Embryonic facial prominence (tissue), 1 donor: ENCODE data around the gene XPO1.
"Not testable (repeated sequence)": the region's sequence is repeated elsewhere in the genome, so short reads cannot be mapped to it uniquely, and the experiment has no call there.

Experiments
- DNase-seq: peaks from one replicate; pipeline ENCODE4 v3.0.0-alpha.2; 2016; ENCODE audit errors: extremely low spot score

XPO1 gene

GRCh38 chr2:61465045-61465444 is 73.1 kb downstream of the XPO1 start:
- DNase-seq: no peak

GRCh38 chr2:61463769-61464475 is 74.2 kb downstream of the XPO1 start:
- DNase-seq: no peak

GRCh38 chr2:61461404-61461803 is 76.8 kb downstream of the XPO1 start:
- DNase-seq: no peak

GRCh38 chr2:61460163-61460562 is 78.0 kb downstream of the XPO1 start:
- DNase-seq: no peak

- DNase-seq: no peak
Measured at GRCh38 chr2:61456746-61457420, 81.3 kb downstream of the XPO1 start.

GRCh38 chr2:61456070-61456745 is 81.9 kb downstream of the XPO1 start:
- DNase-seq: no peak

- not testable (repeated sequence) for DNase-seq
Measured at GRCh38 chr2:61454972-61455371, 83.2 kb downstream of the XPO1 start.

- DNase-seq: no peak
Measured at GRCh38 chr2:61454383-61454782, 83.8 kb downstream of the XPO1 start.

GRCh38 chr2:61452392-61452791 is 85.8 kb downstream of the XPO1 start:
- DNase-seq: no peak

- no peak for DNase-seq
Measured at GRCh38 chr2:61451178-61451577, 87.0 kb downstream of the XPO1 start.

- no peak for DNase-seq
Measured at GRCh38 chr2:61450144-61450543, 88.0 kb downstream of the XPO1 start.

GRCh38 chr2:61448229-61448628 is 89.9 kb downstream of the XPO1 start:
- DNase-seq: no peak

GRCh38 chr2:61446971-61447370 is 91.2 kb downstream of the XPO1 start:
- not testable (repeated sequence) for DNase-seq

- DNase-seq: no peak
Measured at GRCh38 chr2:61443342-61444041, 94.7 kb downstream of the XPO1 start.

GRCh38 chr2:61439241-61440002 is 98.7 kb downstream of the XPO1 start:
- DNase-seq: no peak

GRCh38 chr2:61438670-61439069 is 99.5 kb downstream of the XPO1 start:
- DNase-seq: no peak

GRCh38 chr2:61437170-61437569 is 101.0 kb downstream of the XPO1 start:
- DNase-seq: no peak

- no peak for DNase-seq
Measured at GRCh38 chr2:61436092-61436491, 102.1 kb downstream of the XPO1 start.

- DNase-seq: no peak
Measured at GRCh38 chr2:61435291-61435690, 102.9 kb downstream of the XPO1 start.

GRCh38 chr2:61434314-61434713 is 103.8 kb downstream of the XPO1 start:
- DNase-seq: no peak

GRCh38 chr2:61433606-61434005 is 104.5 kb downstream of the XPO1 start:
- DNase-seq: no peak

GRCh38 chr2:61432990-61433389 is 105.2 kb downstream of the XPO1 start:
- DNase-seq: no peak
